ENCODE results near the gene CNDP2.

CNDP2 gene

DNA sequence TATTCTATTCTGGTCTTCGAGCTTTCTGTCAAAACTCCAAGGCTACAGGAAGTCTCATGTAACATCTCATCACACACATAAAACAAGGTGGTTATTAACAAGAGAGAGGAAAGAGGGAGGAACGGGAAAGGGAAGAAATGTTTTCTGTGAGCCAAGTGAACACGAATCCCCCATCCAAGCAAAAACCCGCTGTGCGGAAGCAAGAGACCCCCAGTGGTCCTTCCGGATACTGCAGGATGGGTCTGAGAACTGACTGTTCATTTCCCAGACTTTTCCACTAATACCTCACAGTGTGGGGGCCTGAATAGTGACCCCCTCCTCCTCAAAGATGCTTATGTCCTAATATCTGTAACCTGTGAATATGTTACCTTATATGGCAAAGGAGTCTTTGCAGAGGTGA, 20.0 kb upstream of the CNDP2 start:
- Histone ChIP-seq H3K27ac (ENCODE audit: low read depth, low read length) (no peak overlapping the region), H3K4me2 (ENCODE audit: low read length) (no peak overlapping the region), H3K4me3 (ENCODE audit: low read length) (no peak overlapping the region), H3K9me3 (ENCODE audit: control insufficient read depth, insufficient read depth, low read length) (no peaks in the 10 kb centered on the region), H3F3A (ENCODE audit: control insufficient read depth, insufficient read depth) (no peaks in the 10 kb centered on the region), H3K9me2 (replicated peaks; ENCODE audit: control insufficient read depth, low read length) (no peaks in the 10 kb centered on the region), H3K27me3 (ENCODE audit: control insufficient read depth, low read length) (peaks cover 6% of the 10 kb centered on the region; the same call in 1 of the 2 replicates), H4K20me1 (ENCODE audit: control insufficient read depth, insufficient read depth, low read depth, low read length) (no peaks in the 10 kb centered on the region), H3K79me2 (ENCODE audit: control insufficient read depth, low read length) (no peaks in the 10 kb centered on the region), H3K36me3 (ENCODE audit: control insufficient read depth, low read length) (no peaks in the 10 kb centered on the region), H3K4me1 (ENCODE audit: control insufficient read depth, low read length) (no peaks in the 10 kb centered on the region)
- TF ChIP-seq, protein P1, sequence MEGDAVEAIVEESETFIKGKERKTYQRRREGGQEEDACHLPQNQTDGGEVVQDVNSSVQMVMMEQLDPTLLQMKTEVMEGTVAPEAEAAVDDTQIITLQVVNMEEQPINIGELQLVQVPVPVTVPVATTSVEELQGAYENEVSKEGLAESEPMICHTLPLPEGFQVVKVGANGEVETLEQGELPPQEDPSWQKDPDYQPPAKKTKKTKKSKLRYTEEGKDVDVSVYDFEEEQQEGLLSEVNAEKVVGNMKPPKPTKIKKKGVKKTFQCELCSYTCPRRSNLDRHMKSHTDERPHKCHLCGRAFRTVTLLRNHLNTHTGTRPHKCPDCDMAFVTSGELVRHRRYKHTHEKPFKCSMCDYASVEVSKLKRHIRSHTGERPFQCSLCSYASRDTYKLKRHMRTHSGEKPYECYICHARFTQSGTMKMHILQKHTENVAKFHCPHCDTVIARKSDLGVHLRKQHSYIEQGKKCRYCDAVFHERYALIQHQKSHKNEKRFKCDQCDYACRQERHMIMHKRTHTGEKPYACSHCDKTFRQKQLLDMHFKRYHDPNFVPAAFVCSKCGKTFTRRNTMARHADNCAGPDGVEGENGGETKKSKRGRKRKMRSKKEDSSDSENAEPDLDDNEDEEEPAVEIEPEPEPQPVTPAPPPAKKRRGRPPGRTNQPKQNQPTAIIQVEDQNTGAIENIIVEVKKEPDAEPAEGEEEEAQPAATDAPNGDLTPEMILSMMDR (IDR thresholded peaks at IDR 0.05; ENCODE audit: low read depth, low read length, poor library complexity, severe bottlenecking): peak; percentile 59
- no peak for TF ChIP-seq EZH2phosphoT487 (IDR thresholded peaks at IDR 0.05; ENCODE audit: borderline replicate concordance, low read length)

DNA sequence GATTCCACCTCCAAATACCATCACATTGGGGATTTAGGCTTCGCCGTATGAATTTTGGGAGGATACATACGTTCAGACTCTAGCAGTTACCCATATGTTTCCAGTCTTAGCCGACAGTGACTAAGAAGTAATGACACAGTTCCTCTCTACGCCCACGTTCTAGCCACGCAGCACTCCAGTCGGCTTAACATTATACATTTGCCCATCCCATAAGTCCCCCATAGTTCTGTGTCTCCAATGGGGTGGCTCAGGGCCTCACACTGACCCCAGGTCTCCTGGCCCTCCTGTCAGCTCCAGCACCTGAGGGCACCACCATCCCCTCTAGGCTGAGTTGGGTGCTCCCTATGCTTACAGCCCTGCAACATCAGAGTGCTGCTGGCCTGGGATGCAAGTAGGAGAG, 18.4 kb upstream of the CNDP2 start:
- H3K4me3 ChIP-seq (ENCODE audit: low read length): no peak overlapping the region
- H3K27ac ChIP-seq (ENCODE audit: low read depth, low read length): no peak overlapping the region
- no peaks in the 10 kb centered on the region for H3K9me2 ChIP-seq (replicated peaks; ENCODE audit: control insufficient read depth, low read length)
- no peaks in the 10 kb centered on the region for H3K36me3 ChIP-seq (ENCODE audit: control insufficient read depth, low read length)
- 0 out of 2 replicates have a peak, but pooled peaks cover 2% of the 10 kb centered on the region for H3K27me3 ChIP-seq (ENCODE audit: control insufficient read depth, low read length)
- no peaks in the 10 kb centered on the region for H3K79me2 ChIP-seq (ENCODE audit: control insufficient read depth, low read length)
- no peak for TF ChIP-seq EZH2phosphoT487 (IDR thresholded peaks at IDR 0.05; ENCODE audit: borderline replicate concordance, low read length)
- TF ChIP-seq, protein P1 (IDR thresholded peaks at IDR 0.05; ENCODE audit: low read depth, low read length, poor library complexity, severe bottlenecking): no peak
- H3K4me1 ChIP-seq (ENCODE audit: control insufficient read depth, low read length): no peaks in the 10 kb centered on the region
- no peaks in the 10 kb centered on the region for H4K20me1 ChIP-seq (ENCODE audit: control insufficient read depth, insufficient read depth, low read depth, low read length)
- no peaks in the 10 kb centered on the region for H3K9me3 ChIP-seq (ENCODE audit: control insufficient read depth, insufficient read depth, low read length)
- H3F3A ChIP-seq (ENCODE audit: control insufficient read depth, insufficient read depth): no peaks in the 10 kb centered on the region
- H3K4me2 ChIP-seq (ENCODE audit: low read length): no peak overlapping the region

DNA sequence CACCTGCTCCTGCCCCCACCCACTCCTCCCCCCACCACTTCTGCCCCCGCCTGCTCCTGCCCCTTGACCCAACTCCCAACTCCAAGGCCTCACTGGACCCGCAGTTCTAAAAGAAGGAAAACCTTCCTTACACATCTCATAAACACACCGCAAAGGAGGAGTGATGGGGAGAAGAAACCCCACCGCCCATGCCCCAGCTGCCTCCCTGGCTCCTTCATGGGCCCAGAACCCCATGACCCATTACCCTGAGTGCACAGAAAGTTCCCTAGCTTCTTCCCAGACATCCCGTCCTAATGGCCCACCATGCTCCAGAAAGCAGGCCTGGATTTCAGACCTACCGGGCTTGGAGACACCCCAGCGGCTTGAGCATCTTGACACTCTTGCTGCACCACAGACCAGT, 17.8 kb upstream of the CNDP2 start:
- TF ChIP-seq, protein P1 (IDR thresholded peaks at IDR 0.05; ENCODE audit: low read depth, low read length, poor library complexity, severe bottlenecking): no peak
- no peak for TF ChIP-seq EZH2phosphoT487 (IDR thresholded peaks at IDR 0.05; ENCODE audit: borderline replicate concordance, low read length)
- Histone ChIP-seq H3F3A (ENCODE audit: control insufficient read depth, insufficient read depth) (no peaks in the 10 kb centered on the region), H3K4me3 (ENCODE audit: low read length) (no peak overlapping the region), H3K4me1 (ENCODE audit: control insufficient read depth, low read length) (no peaks in the 10 kb centered on the region), H4K20me1 (ENCODE audit: control insufficient read depth, insufficient read depth, low read depth, low read length) (no peaks in the 10 kb centered on the region), H3K4me2 (ENCODE audit: low read length) (no peak overlapping the region), H3K79me2 (ENCODE audit: control insufficient read depth, low read length) (no peaks in the 10 kb centered on the region), H3K27me3 (ENCODE audit: control insufficient read depth, low read length) (0 out of 2 replicates have a peak, but pooled peaks cover 2% of the 10 kb centered on the region), H3K9me3 (ENCODE audit: control insufficient read depth, insufficient read depth, low read length) (no peaks in the 10 kb centered on the region), H3K36me3 (ENCODE audit: control insufficient read depth, low read length) (no peaks in the 10 kb centered on the region), H3K27ac (ENCODE audit: low read depth, low read length) (no peak overlapping the region), H3K9me2 (replicated peaks; ENCODE audit: control insufficient read depth, low read length) (no peaks in the 10 kb centered on the region)

All from DOHH2 (cell line).